ENCODE data around the gene OTUD6A. TPM values are rescaled to one million over a fixed set of nuclear protein-coding genes. Genes with fewer than 3 reads are reported as not detected.

The OTUD6A gene
- total RNA-seq, 120 experiments from 2014 or later = 0.32 TPM; not detected in 119

Small RNA genes within 50 kb of the gene (microRNA-seq; reads per million reads assigned to microRNA genes)
- 3.4 to 18.5 (median 8.8) reads per million in 43 experiments for gene MIR676

Other genes starting within 250 kb of the OTUD6A start
- gene AWAT2, start 12.5 kb upstream of the OTUD6A start, total RNA-seq = not detected
- 10 to 100 TPM; 25.0 to 50.5 (median 38.3) TPM for gene IGBP1, start 71.0 kb downstream of the OTUD6A start, total RNA-seq
- not detected for gene DGAT2L6, start 115.0 kb downstream of the OTUD6A start, total RNA-seq
- gene AWAT1, start 172.2 kb downstream of the OTUD6A start, total RNA-seq = not detected
- gene P2RY4, start 197.7 kb downstream of the OTUD6A start, total RNA-seq = 1 to 10 TPM in 18 of 120 experiments, under 1 TPM in 74, not detected in 28; 0.18 to 1.8 (median 0.61) TPM
- gene ARR3, start 205.9 kb downstream of the OTUD6A start, total RNA-seq = not detected
- gene RAB41, start 219.7 kb downstream of the OTUD6A start, total RNA-seq = not detected
- gene PDZD11, start 227.5 kb downstream of the OTUD6A start, total RNA-seq = 10 to 100 TPM; 26.4 to 63.5 (median 44.8) TPM
- gene KIF4A, start 227.6 kb downstream of the OTUD6A start, total RNA-seq = 1 to 10 TPM in 10 of 120 experiments, under 1 TPM in 109, not detected in 1; 0.10 to 1.9 (median 0.49) TPM

Measured in dorsolateral prefrontal cortex (tissue), 118 donors.